ENCODE data around the gene ITGBL1.

ITGBL1 gene

DNA sequence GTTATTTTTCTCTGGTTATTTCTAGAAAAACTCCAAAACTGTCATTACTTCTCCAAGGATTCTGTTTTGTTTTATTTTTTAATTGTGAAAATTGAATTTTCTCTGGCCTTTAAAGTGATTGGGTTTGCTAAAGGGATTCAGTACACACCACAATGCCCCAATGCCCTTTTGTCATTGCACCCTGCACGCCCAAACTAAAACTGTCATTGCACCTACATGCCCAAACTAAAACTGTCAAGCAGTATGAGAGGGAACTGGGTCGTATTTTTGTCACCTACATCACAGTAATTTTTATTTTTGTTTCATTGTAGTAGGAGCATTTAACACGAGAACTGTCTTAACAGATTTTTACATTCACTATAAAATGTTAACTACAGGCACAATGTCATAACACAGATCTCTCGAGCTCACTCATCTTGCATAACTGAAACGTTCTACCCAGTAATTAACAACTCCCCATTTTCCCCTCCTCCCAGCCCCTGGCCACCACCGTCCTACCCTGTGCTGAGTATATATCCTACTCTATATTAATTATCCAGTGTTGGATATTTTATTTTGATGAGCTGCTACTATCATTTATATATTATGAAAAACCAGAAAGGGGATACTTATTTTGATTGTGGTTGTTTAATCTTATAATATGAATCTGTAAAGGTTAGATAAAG is 43.4 kb upstream of the ITGBL1 start:
- H3K4me3 ChIP-seq (ENCODE audit: low read length, poor library complexity, severe bottlenecking), result no peak overlapping the region
- H3K4me2 ChIP-seq (ENCODE audit: low read depth, low read length, poor library complexity, severe bottlenecking), result no peak overlapping the region
- no peaks in the 10 kb centered on the region for H4K20me1 ChIP-seq (ENCODE audit: insufficient read depth, low read length, poor library complexity, severe bottlenecking)
- no peaks in the 10 kb centered on the region for H3K79me2 ChIP-seq (ENCODE audit: insufficient read depth, low read length)
- H3K9ac ChIP-seq (ENCODE audit: low read depth, low read length, poor library complexity, severe bottlenecking), result no peak overlapping the region
- no peak overlapping the region for H2AFZ ChIP-seq (ENCODE audit: low read length)
- H3K9me2 ChIP-seq (replicated peaks; ENCODE audit: low read depth, low read length), result no peaks in the 10 kb centered on the region
- H3K36me3 ChIP-seq (ENCODE audit: insufficient read depth, low read length), result no peaks in the 10 kb centered on the region
- H3K9me3 ChIP-seq (ENCODE audit: insufficient read depth, low read depth, low read length), result no peaks in the 10 kb centered on the region
- no peaks in the 10 kb centered on the region for H3K4me1 ChIP-seq (ENCODE audit: insufficient read depth, low read length, poor library complexity, severe bottlenecking)
- no peaks in the 10 kb centered on the region for H3K27me3 ChIP-seq (ENCODE audit: insufficient read depth, low read length, poor library complexity, severe bottlenecking)
- no peaks in the 10 kb centered on the region for H3F3A ChIP-seq (ENCODE audit: low read depth)
- no peak for TF ChIP-seq EZH2phosphoT487 (IDR thresholded peaks at IDR 0.05; ENCODE audit: borderline replicate concordance)
- TF ChIP-seq, protein P1, sequence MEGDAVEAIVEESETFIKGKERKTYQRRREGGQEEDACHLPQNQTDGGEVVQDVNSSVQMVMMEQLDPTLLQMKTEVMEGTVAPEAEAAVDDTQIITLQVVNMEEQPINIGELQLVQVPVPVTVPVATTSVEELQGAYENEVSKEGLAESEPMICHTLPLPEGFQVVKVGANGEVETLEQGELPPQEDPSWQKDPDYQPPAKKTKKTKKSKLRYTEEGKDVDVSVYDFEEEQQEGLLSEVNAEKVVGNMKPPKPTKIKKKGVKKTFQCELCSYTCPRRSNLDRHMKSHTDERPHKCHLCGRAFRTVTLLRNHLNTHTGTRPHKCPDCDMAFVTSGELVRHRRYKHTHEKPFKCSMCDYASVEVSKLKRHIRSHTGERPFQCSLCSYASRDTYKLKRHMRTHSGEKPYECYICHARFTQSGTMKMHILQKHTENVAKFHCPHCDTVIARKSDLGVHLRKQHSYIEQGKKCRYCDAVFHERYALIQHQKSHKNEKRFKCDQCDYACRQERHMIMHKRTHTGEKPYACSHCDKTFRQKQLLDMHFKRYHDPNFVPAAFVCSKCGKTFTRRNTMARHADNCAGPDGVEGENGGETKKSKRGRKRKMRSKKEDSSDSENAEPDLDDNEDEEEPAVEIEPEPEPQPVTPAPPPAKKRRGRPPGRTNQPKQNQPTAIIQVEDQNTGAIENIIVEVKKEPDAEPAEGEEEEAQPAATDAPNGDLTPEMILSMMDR (conservative IDR thresholded peaks at IDR 0.05; ENCODE audit: low read length), result no peak

DNA sequence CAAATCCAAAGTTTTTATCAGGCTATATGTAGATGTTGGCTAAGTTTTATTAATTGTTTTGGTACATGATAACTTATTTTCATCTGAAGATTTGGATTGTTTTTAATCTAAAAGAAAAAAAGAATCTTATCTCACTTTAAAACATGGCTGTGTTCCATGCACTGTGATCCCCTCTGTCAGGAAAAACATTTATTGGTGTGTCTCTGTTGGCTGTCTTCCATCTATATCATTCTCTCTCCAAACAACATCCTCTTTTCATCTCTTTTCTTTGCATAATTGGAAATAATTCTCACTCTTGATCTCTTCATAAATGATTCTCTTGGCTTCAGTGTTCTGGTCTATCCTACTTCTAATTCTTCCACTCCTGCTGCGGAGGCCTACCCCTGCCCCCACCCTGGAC is 40.4 kb upstream of the ITGBL1 start:
- Histone ChIP-seq H3K36me3 (ENCODE audit: insufficient read depth, low read length) (no peaks in the 10 kb centered on the region), H3K79me2 (ENCODE audit: insufficient read depth, low read length) (no peaks in the 10 kb centered on the region), H3K4me1 (ENCODE audit: insufficient read depth, low read length, poor library complexity, severe bottlenecking) (no peaks in the 10 kb centered on the region), H2AFZ (ENCODE audit: low read length) (no peak overlapping the region), H3F3A (ENCODE audit: low read depth) (no peaks in the 10 kb centered on the region), H3K27me3 (ENCODE audit: insufficient read depth, low read length, poor library complexity, severe bottlenecking) (no peaks in the 10 kb centered on the region), H3K4me3 (ENCODE audit: low read length, poor library complexity, severe bottlenecking) (no peak overlapping the region), H4K20me1 (ENCODE audit: insufficient read depth, low read length, poor library complexity, severe bottlenecking) (no peaks in the 10 kb centered on the region), H3K9me2 (replicated peaks; ENCODE audit: low read depth, low read length) (no peaks in the 10 kb centered on the region), H3K9me3 (ENCODE audit: insufficient read depth, low read depth, low read length) (no peaks in the 10 kb centered on the region), H3K4me2 (ENCODE audit: low read depth, low read length, poor library complexity, severe bottlenecking) (no peak overlapping the region), H3K9ac (ENCODE audit: low read depth, low read length, poor library complexity, severe bottlenecking) (no peak overlapping the region)
- no peak for TF ChIP-seq EZH2phosphoT487 (IDR thresholded peaks at IDR 0.05; ENCODE audit: borderline replicate concordance)
- TF ChIP-seq, protein P1 (conservative IDR thresholded peaks at IDR 0.05; ENCODE audit: low read length), result no peak

DNA sequence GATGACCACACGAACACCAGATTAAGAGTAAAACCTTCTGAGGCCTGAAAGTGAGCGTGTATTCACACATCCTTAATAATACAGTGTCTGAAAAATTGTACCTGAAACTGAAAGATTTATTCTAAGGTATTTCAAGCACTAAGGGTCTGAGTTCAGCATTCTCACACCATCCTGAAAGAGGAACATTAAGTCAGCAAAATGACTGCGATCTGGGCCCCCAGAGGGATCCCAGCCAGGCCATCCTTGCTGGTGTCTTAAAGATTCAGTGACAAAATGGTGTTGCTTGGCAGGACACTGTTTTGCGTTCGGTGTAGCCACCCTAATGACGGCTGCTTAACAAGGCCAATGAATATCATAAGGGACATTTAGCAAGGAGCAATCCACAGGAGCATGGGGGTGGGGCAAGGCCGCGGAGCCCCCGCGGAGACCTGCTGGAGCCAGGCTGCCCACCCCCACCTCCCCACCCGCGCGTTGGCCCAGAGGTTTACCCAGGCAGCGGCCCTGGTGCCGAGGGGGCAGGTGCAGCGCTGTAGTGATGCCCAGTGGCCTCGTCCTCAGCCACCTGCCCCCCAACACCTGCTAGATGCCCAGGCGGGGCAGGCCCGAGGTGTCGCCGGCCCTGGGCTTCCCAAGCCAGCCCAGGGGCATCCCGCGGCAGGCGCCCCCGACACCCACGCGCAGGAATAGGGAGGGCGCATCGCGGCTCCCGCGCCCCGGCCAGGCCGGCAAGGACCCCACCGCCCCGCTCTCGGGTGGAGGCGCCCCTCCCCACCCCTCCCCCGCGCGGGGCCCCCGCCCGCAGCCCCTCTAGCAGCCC is 36.9 kb upstream of the ITGBL1 start:
- H4K20me1 ChIP-seq (ENCODE audit: insufficient read depth, low read length, poor library complexity, severe bottlenecking), result no peaks in the 10 kb centered on the region
- no peaks in the 10 kb centered on the region for H3K9me3 ChIP-seq (ENCODE audit: insufficient read depth, low read depth, low read length)
- H3K36me3 ChIP-seq (ENCODE audit: insufficient read depth, low read length), result no peaks in the 10 kb centered on the region
- TF ChIP-seq EZH2phosphoT487 (IDR thresholded peaks at IDR 0.05; ENCODE audit: borderline replicate concordance), result no peak
- TF ChIP-seq, protein P1 (conservative IDR thresholded peaks at IDR 0.05; ENCODE audit: low read length), result no peak
- H3K4me2 ChIP-seq (ENCODE audit: low read depth, low read length, poor library complexity, severe bottlenecking), result no peak overlapping the region
- H3K27me3 ChIP-seq (ENCODE audit: insufficient read depth, low read length, poor library complexity, severe bottlenecking), result no peaks in the 10 kb centered on the region
- no peak overlapping the region for H2AFZ ChIP-seq (ENCODE audit: low read length)
- no peaks in the 10 kb centered on the region for H3K4me1 ChIP-seq (ENCODE audit: insufficient read depth, low read length, poor library complexity, severe bottlenecking)
- H3K9ac ChIP-seq (ENCODE audit: low read depth, low read length, poor library complexity, severe bottlenecking), result no peak overlapping the region
- no peaks in the 10 kb centered on the region for H3K79me2 ChIP-seq (ENCODE audit: insufficient read depth, low read length)
- no peaks in the 10 kb centered on the region for H3F3A ChIP-seq (ENCODE audit: low read depth)
- H3K4me3 ChIP-seq (ENCODE audit: low read length, poor library complexity, severe bottlenecking), result no peak overlapping the region
- H3K9me2 ChIP-seq (replicated peaks; ENCODE audit: low read depth, low read length), result no peaks in the 10 kb centered on the region

Measured in Loucy (cell line).